Thymus (tissue), 11 donors: ENCODE data around the gene AP2A1. TPM values are rescaled to one million over a fixed set of nuclear protein-coding genes. Genes with fewer than 3 reads are reported as not detected.

Source experiments
- DNase-seq, 9 donors: peaks; one replicate each; pipeline ENCODE4 v3.0.0-alpha.2; 2013; ENCODE audit warnings: low spot score in 9 of 9, low read depth in 6 of 9, missing footprints in 1 of 9
- H3K27ac ChIP-seq, 2 donors: one replicate each; pipeline ENCODE4 v1.5.1; 2013; ENCODE audit warnings: control low read depth in 1 of 2, low read depth in 1 of 2, low read length in 1 of 2, mild to moderate bottlenecking in 1 of 2, moderate library complexity in 1 of 2
- H3K27me3 ChIP-seq, 2 donors: one replicate each; pipeline ENCODE4 v1.5.1; 2013; ENCODE audit warnings: low read length in 1 of 2; ENCODE audit not compliant: control insufficient read depth in 2 of 2, insufficient read depth in 1 of 2
- H3K36me3 ChIP-seq, 2 donors: one replicate each; pipeline ENCODE4 v1.5.1; 2013; ENCODE audit warnings: low read length in 1 of 2, mild to moderate bottlenecking in 1 of 2, moderate library complexity in 1 of 2; ENCODE audit not compliant: control insufficient read depth in 2 of 2, insufficient read depth in 2 of 2
- H3K4me1 ChIP-seq, 2 donors: one replicate each; pipeline ENCODE4 v1.5.1; 2013; ENCODE audit warnings: low read length in 2 of 2; ENCODE audit not compliant: control insufficient read depth in 2 of 2, insufficient read depth in 2 of 2
- H3K4me3 ChIP-seq, 2 donors: one replicate each; pipeline ENCODE4 v1.5.1; 2013; ENCODE audit warnings: low read length in 2 of 2, control low read depth in 1 of 2, mild to moderate bottlenecking in 1 of 2
- H3K9me3 ChIP-seq, 2 donors: one replicate each; pipeline ENCODE4 v1.5.1; 2013; ENCODE audit warnings: low read length in 1 of 2, mild to moderate bottlenecking in 1 of 2; ENCODE audit not compliant: control insufficient read depth in 2 of 2, insufficient read depth in 1 of 2
- WGBS: extraction: QIAGEN DNeasy Blood & Tissue Kit; methylation state at CpG from one replicate; pipeline ENCODE4 v1.1.7; 2013; 5-methylcytosine and 5-hydroxymethylcytosine counted together
- polyA plus RNA-seq: library from polyadenylated mRNA; stranded (reverse); fragments of 200-250 nt; gene quantifications from one replicate; pipeline ENCODE4 v1.2.3, GENCODE V29; 2013
- total RNA-seq: library from RNA; stranded (reverse); fragments of 120-200 nt; gene quantifications from one replicate; pipeline ENCODE4 v1.2.4, GENCODE V29; 2013
- donor health status: healthy.

AP2A1 gene
- total and polyA plus RNA-seq, 2 donors = 16.5 to 26.5 TPM

GRCh38 chr19:49836176-49837008 lies 69.6 kb downstream of the AP2A1 start:
- Histone ChIP-seq H3K4me3 (no peak overlapping the region), H3K27ac (no peak overlapping the region), H3K9me3 (no peaks in the 10 kb centered on the region), H3K36me3 (peaks cover 87 to 93% of the 10 kb centered on the region in 2 donors), H3K4me1 (no peaks in the 10 kb centered on the region), H3K27me3 (no peaks in the 10 kb centered on the region)
- 98% methylated on average over 20 of the region's 20 CpGs for WGBS
- no peak for DNase-seq

- over 99% methylated on average over 5 of the region's 5 CpGs for WGBS
These were observed 70.2 kb downstream of the AP2A1 start for GRCh38 chr19:49837009-49837310.

GRCh38 chr19:49837425-49837824 lies 70.6 kb downstream of the AP2A1 start:
- Histone ChIP-seq H3K27me3 (no peaks in the 10 kb centered on the region), H3K27ac (no peak overlapping the region), H3K4me3 (no peak overlapping the region), H3K4me1 (no peaks in the 10 kb centered on the region), H3K36me3 (peaks cover 77 to 83% of the 10 kb centered on the region in 2 donors), H3K9me3 (no peaks in the 10 kb centered on the region)
- DNase-seq = no peak
- 98% methylated on average over 9 of the region's 9 CpGs for WGBS

More at GRCh38 chr19:49837009-49837310, 70.2 kb downstream of the AP2A1 start:
- Histone ChIP-seq H3K4me3 (no peak overlapping the region), H3K27ac (no peak overlapping the region), H3K36me3 (peaks cover 82 to 88% of the 10 kb centered on the region in 2 donors), H3K27me3 (no peaks in the 10 kb centered on the region), H3K9me3 (no peaks in the 10 kb centered on the region), H3K4me1 (no peaks in the 10 kb centered on the region)
- no peak for DNase-seq

GRCh38 chr19:49838885-49839588 lies 72.2 kb downstream of the AP2A1 start:
- H3K27me3 ChIP-seq = no peaks in the 10 kb centered on the region
- peaks cover 66 to 67% of the 10 kb centered on the region in 2 donors for H3K36me3 ChIP-seq
- H3K4me3 ChIP-seq = no peak overlapping the region
- no peak overlapping the region for H3K27ac ChIP-seq
- no peak for DNase-seq
- no peaks in the 10 kb centered on the region for H3K4me1 ChIP-seq
- no peaks in the 10 kb centered on the region for H3K9me3 ChIP-seq
- 97% methylated on average over 18 of the region's 18 CpGs for WGBS

- H3K4me3 ChIP-seq = no peak overlapping the region
- no peak overlapping the region for H3K27ac ChIP-seq
- H3K4me1 ChIP-seq = no peaks in the 10 kb centered on the region
- WGBS = 98% methylated on average over 11 of the region's 11 CpGs
- no peak for DNase-seq
- H3K36me3 ChIP-seq = peaks cover 60% of the 10 kb centered on the region in 2 donors
- no peaks in the 10 kb centered on the region for H3K27me3 ChIP-seq
- no peaks in the 10 kb centered on the region for H3K9me3 ChIP-seq
These were observed 72.9 kb downstream of the AP2A1 start for GRCh38 chr19:49839713-49840112.

GRCh38 chr19:49840321-49840720 lies 73.5 kb downstream of the AP2A1 start:
- no peaks in the 10 kb centered on the region for H3K9me3 ChIP-seq
- peaks cover 54% of the 10 kb centered on the region in 2 donors for H3K36me3 ChIP-seq
- 93% methylated on average over 11 of the region's 11 CpGs for WGBS
- no peaks in the 10 kb centered on the region for H3K27me3 ChIP-seq
- H3K27ac ChIP-seq = no peak overlapping the region
- no peak overlapping the region for H3K4me3 ChIP-seq
- no peaks in the 10 kb centered on the region for H3K4me1 ChIP-seq
- DNase-seq = no peak

- H3K36me3 ChIP-seq = peaks cover 49% of the 10 kb centered on the region in 2 donors
- 96% methylated on average over 17 of the region's 17 CpGs for WGBS
- peaks cover 0 to under 1% of the 10 kb centered on the region in 2 donors for H3K4me1 ChIP-seq
These were observed 74.0 kb downstream of the AP2A1 start for GRCh38 chr19:49840736-49841249.

GRCh38 chr19:49843265-49843664 lies 76.5 kb downstream of the AP2A1 start:
- 94% methylated on average over 3 of the region's 3 CpGs for WGBS
- Histone ChIP-seq H3K27ac (no peak overlapping the region), H3K9me3 (no peaks in the 10 kb centered on the region), H3K4me3 (no peak overlapping the region), H3K4me1 (peaks cover 0 to 3% of the 10 kb centered on the region in 2 donors), H3K36me3 (peaks cover 25 to 27% of the 10 kb centered on the region in 2 donors), H3K27me3 (no peaks in the 10 kb centered on the region)
- no peak for DNase-seq

More at GRCh38 chr19:49840736-49841249, 74.0 kb downstream of the AP2A1 start:
- no peaks in the 10 kb centered on the region for H3K9me3 ChIP-seq
- no peak overlapping the region for H3K27ac ChIP-seq
- H3K27me3 ChIP-seq = no peaks in the 10 kb centered on the region
- DNase-seq = no peak
- H3K4me3 ChIP-seq = no peak overlapping the region
